Epidermal melanocyte (primary cell): ENCODE data around the gene GNG10.
"Not testable (repeated sequence)": the region's sequence is repeated elsewhere in the genome, so short reads cannot be mapped to it uniquely, and the experiment has no call there.

ENCODE experiments used
- DNase-seq: peaks from one replicate; pipeline ENCODE4 v3.0.0; 2011; ENCODE audit warnings: low spot score; ENCODE audit not compliant: insufficient read length

Gene GNG10

DNA sequence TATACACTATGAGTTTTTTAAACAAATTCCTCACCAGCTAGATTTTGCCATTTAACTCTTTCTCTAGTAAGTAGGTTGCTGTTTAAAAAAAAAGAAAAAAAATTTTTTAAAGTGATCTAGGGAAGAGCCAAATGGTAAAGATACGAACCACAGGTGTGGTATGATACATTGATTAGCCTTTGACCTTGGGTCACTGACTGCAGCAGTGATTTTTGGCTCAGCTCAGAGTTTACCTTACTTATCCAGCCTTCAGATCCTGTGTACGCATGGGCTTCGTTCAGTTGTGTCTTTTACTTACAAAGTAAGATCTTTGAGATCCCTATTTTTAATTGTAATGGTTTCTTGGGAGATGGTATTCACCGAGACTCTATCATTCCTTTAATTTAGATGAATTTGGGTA, 12.4 kb upstream of the GNG10 start:
- no peak for DNase-seq

DNA sequence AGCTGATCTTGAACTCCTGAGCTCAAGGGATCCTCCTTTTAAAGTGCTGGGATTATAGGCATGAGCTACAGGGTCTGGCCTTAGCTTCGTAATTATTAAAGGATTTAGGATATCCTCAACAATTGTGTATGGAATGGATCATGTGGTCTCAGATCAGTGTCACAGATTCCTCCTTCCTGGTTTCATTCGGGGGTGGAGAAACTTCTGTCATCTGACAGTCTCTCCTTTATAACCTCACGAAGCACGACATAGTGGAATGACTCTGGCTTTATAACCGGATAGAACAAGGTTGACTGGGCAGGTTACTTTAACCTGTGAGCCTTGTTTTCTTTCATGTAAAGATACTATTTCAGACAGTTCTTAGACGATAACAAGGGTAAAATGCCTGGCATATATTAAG, 4.4 kb upstream of the GNG10 start:
- DNase-seq = peak; percentile 40

- DNase-seq = no peak
Observed at GRCh38 chr9:111658943-111659342, 2.5 kb upstream of the GNG10 start.

- DNase-seq = no peak
Observed at GRCh38 chr9:111659691-111660090, 1.7 kb upstream of the GNG10 start.

- peak; percentile 46 for DNase-seq
Observed at GRCh38 chr9:111661802-111662521, 557 bp downstream of the GNG10 start.

DNA sequence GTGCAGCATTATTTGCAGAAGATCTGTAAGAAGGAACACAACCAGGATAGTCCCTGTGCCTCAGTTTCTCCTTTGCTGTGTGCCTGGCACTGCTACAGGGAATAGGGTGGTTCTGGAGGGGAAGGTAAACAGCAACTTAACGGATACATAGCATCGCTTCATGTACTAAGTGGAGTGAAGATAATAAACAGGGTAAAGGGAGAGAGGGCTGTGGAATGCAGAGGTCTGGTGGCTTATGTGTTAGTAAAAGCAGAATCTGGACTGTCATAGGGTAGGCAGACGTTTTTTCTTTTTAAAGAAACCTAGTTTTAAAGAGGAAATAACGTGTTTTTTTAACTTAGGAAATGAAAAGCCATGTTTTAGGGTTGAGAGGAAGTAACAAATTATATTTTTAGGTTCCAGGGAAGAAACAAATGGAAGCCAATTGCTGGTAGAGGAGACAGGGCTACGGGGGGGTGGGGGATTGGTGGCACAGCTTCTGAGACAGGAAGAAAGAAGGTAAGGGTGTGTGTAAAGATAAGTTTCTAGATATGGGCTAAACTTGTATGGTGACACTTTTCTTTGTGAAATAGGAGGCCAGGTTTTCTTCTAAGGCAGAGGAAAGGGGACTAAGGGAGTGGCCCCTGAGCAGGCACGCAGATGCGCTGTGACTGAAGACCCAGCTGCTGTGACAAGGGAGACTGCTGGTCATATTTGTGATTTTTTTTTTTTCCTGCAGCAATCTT, 1.3 kb downstream of the GNG10 start:
- no peak for DNase-seq

GRCh38 chr9:111663301-111663823, 2.0 kb downstream of the GNG10 start:
- no peak for DNase-seq

- DNase-seq = no peak
Observed at GRCh38 chr9:111668026-111668573, 6.7 kb downstream of the GNG10 start.

- DNase-seq = not testable (repeated sequence)
Observed at GRCh38 chr9:111668601-111669000, 7.2 kb downstream of the GNG10 start.

DNA sequence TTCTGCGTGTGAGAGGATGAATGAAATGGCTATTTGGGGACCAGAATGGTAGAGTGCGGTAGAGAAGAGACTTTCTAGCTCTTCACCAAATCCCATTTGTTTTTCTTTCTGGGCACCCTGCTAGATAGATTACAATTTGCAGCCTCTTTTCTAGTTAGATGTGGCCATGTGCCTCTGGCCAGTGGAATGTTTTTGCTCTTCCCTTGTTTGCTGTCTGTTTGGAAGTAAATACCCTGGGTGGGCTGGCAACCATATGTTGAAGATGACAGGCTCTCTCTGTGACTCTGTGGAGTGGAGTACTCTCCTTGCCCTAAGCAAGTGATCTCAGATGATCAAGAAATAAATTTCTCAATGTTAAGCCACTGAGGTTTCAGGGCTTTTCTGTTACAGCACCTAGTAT, 12.9 kb downstream of the GNG10 start:
- DNase-seq = no peak

DNA sequence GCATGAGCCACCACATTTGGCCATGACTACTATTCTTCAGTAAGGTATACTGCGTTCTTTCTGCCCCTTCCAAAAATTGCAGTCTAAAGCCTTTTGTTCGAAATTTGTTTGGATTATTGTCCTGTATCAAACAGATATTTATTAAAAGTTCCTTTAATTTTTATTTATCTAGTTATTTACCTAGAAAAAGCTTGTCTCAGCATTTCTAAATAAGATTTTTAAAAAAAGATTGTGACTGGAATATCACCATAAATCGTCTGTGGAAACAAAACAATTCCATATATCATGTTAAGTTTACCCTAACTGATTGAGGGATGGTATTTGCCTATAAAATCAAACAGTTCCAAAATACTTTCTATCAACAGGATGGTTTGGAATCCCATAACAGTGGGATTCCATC, 14.7 kb downstream of the GNG10 start:
- no peak for DNase-seq

DNA sequence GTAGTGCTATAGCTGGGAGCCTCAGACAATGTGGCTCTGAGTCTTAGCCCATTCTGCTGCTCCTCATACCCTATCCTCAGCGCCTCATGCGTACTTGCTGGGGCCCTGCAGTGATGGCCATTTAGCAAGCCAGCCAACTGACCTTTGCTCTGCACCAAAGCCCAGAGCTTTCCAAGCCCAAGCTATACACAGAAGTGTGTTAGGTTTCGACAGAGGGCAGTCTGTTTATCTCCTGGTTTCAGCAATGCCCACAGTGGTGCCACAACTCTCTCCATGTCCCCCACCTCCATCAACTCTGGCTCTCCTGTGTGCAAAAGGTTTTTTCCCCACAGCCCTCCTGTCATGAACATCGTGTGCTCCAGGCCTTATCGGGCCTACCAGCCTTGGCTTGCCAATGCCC, 16.9 kb downstream of the GNG10 start:
- DNase-seq = no peak

GRCh38 chr9:111679199-111679598, 17.8 kb downstream of the GNG10 start:
- no peak for DNase-seq

DNA sequence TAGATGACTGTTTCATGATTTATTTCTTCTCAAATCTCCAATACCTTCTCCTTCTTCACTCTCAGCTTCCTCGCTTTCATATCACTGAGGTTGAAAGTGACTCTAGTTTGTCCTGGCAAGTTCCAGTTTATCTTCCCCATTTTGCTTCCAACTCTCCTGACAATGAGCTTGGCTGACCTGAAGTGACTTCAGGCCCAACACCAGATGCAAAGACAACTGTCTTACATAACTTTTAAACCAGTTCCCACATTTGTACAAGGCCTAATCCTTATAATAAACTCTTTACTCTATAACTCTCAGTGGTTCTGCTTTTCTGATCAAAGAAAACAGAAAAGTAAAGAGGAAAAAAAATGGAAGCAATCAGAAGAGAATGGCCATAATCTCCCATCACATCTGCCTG, 22.0 kb downstream of the GNG10 start:
- DNase-seq = no peak

DNA sequence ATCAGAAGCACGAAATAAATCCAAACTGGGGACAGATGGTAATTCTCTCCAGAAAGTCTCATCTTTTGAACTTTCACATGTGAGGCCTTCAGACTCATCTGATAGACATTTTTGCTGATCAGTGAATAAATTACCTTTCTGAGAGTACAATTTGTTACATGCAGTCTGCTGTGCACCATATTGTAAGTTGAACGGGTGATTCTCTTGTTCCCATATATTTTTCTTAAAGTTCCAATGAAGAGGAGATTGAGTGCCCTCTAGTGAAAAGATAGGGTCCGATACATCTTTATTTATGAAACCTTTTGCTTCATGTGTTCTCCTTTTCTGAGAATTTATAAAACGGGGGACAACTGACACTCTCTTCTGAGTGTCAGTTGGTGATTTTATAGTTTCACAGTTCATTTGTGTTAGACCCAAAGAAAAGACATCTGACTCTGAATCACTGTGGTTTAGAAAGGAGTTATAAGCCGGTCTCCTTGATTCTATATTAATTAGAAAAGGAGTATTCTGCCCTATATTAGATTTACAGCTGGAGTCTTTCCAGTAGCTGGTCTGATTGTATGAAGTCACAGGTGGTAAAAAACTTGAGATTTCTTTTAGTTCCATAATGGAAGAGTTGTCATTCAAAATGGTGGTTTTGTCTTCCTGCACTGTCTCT, 30.4 kb downstream of the GNG10 start:
- DNase-seq = peak; percentile 37

DNA sequence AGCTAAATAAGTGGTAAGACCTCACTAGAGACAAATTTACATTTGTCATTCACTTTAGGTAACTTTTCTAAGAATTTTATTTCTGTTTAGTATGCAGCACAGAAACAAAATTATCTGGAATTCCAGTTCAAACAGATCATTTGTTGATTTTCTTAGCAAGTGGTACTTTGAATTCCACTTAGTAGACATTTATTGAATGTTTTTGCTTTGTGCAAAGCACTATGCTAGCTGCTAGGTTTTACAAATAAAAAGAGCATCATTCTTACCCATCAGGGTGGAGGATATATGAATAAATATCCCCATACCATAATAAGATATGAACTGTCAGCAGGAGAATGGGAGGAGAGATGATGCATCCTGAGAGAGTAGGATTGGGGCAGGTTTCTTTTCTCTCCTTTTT, 35.4 kb downstream of the GNG10 start:
- no peak for DNase-seq

GRCh38 chr9:111700776-111701175, 39.4 kb downstream of the GNG10 start:
- no peak for DNase-seq

- DNase-seq = no peak
Observed at GRCh38 chr9:111704503-111704902, 43.1 kb downstream of the GNG10 start.

GRCh38 chr9:111711548-111711947, 50.1 kb downstream of the GNG10 start:
- DNase-seq = no peak

DNA sequence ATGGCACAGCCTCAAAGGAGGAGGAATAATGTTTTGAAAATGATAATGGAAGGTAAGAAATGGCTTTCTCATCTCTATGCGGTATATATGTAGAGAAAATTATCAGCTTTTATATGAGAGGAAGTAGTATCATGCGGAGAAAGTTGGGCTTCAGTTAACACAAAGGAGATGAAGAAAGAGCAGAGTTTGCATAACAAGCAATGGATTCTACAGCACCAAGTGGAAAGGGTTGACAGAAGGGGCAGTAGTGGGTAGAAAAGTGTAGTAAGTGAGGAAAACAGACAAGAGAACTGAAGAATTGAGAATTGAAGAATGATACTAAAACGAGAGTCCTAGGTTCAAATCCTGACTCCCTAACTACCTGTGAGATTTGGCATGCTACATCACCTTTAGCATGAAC, 51.0 kb downstream of the GNG10 start:
- DNase-seq = no peak

DNA sequence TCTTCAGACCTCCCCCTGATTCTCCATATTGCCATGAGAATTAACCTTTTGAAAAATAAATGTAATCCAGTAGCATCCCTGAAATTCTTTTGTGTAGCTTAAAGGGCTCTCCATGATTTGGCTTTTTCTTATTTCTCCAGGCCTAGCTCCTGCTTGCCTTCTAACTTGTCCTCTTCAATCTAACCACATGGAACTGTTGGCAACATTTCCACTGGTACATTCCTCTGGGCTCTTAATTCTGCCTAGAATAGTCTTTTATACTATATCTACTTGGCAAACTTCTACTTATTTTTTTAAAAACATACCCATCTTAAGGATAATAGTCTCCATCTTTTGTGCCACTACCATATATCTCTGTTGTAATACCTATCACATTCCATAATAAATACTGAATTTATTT, 54.1 kb downstream of the GNG10 start:
- DNase-seq = no peak

DNA sequence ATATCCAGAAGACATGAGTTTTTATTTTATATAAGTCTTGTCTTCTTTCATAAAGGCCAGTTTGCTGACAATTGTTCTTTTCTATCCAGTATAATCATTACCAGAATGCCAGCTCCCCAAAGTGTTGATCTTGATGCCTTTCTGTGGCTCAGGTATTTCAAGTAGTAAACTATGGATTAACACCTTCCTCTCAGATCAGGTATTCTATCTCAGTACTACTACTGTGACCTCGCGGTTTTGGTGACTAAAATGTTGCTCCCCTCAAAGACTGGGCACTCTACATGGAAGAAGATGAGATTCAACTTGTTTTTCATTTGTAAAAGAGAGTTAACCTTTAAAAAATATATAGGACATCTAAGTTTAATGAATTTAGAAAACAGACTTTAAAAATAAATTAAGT, 58.1 kb downstream of the GNG10 start:
- DNase-seq = no peak
